WTC11 (cell line): Measurements from ENCODE around the gene APRT. TPM values are rescaled to one million over a fixed set of nuclear protein-coding genes. Genes with fewer than 3 reads are reported as not detected.
A peak's percentile ranks its signal among the peaks of the same experiment; 100 is the strongest.

Experiments used
- ATAC-seq: fragments of 200-7000 bp; cut with Tn5 transposase; 2 replicates; pipeline ENCODE4 v1.10.0; 2021; ENCODE audit warnings: mild to moderate bottlenecking, moderate library complexity
- CTCF ChIA-PET: fragments of 300-600 bp; sonication (Branson Sonifier 250); formaldehyde crosslinking; loops from one replicate; lab custom pipeline; 2021; ENCODE audit warnings: antibody characterized with exemption; lab: Charles Lee
- POLR2A ChIA-PET: fragments of 350-600 bp; sonication (Branson Sonifier 250); formaldehyde crosslinking; loops from one replicate; lab custom pipeline; 2021; ENCODE audit warnings: antibody characterized with exemption; lab: Charles Lee
- DNase-seq: peaks from one replicate; pipeline ENCODE4 v3.0.0; 2021; ENCODE audit warnings: low spot score
- H3K27ac Mint-ChIP-seq: 2 replicates; pipeline ENCODE4 v1.8.0; 2021; ENCODE audit warnings: mixed read lengths
- H3K27me3 Mint-ChIP-seq: 2 replicates; pipeline ENCODE4 v1.8.0; 2021; ENCODE audit warnings: low read depth, mild to moderate bottlenecking, moderate library complexity, mixed read lengths
- H3K36me3 Mint-ChIP-seq: 2 replicates; pipeline ENCODE4 v1.8.0; 2021; ENCODE audit warnings: mixed read lengths
- H3K4me1 Mint-ChIP-seq: 2 replicates; pipeline ENCODE4 v1.8.0; 2022; ENCODE audit warnings: mixed read lengths
- H3K4me3 Mint-ChIP-seq: 2 replicates; pipeline ENCODE4 v1.8.0; 2021; ENCODE audit warnings: mild to moderate bottlenecking, moderate library complexity, mixed read lengths
- H3K9me3 Mint-ChIP-seq: 2 replicates; pipeline ENCODE4 v1.8.0; 2021; ENCODE audit warnings: mixed read lengths
- ATF2 ChIP-seq: sonication (generic); formaldehyde crosslinking; IDR thresholded peaks from 2 replicates; pipeline ENCODE4 v1.8.1; 2022; ENCODE audit warnings: low read depth, missing genetic modification reagents, borderline replicate concordance
- CTCF ChIP-seq: fragments of 200-600 bp; IDR thresholded peaks from 2 replicates; pipeline ENCODE4 v1.8.0; 2022; ENCODE audit warnings: antibody characterized with exemption
- EMX1 ChIP-seq: fragments of 250-450 bp; sonication (Bioruptor Pico); IDR thresholded peaks from 2 replicates; pipeline ENCODE4 v1.8.0; 2021; ENCODE audit warnings: mild to moderate bottlenecking
- ERG ChIP-seq: fragments of 250-450 bp; sonication (Bioruptor Pico); IDR thresholded peaks from 2 replicates; pipeline ENCODE4 v1.8.0; 2021; ENCODE audit warnings: mild to moderate bottlenecking
- FOXK1 ChIP-seq: sonication (generic); formaldehyde crosslinking; IDR thresholded peaks from 2 replicates; pipeline ENCODE4 v1.8.0; 2022; ENCODE audit warnings: mild to moderate bottlenecking, moderate library complexity, missing genetic modification reagents
- GABPB1 ChIP-seq: sonication (generic); formaldehyde crosslinking; IDR thresholded peaks from 2 replicates; pipeline ENCODE4 v1.8.1; 2023; ENCODE audit warnings: mild to moderate bottlenecking, missing genetic modification reagents
- HMGXB4 ChIP-seq: sonication (generic); formaldehyde crosslinking; IDR thresholded peaks from 2 replicates; pipeline ENCODE4 v1.8.1; 2023; ENCODE audit warnings: mild to moderate bottlenecking, moderate library complexity, missing genetic modification reagents
- IRF2 ChIP-seq: sonication (generic); formaldehyde crosslinking; IDR thresholded peaks from 2 replicates; pipeline ENCODE4 v1.8.0; 2022; ENCODE audit warnings: low read depth, missing genetic modification reagents, borderline replicate concordance
- JAZF1 ChIP-seq: fragments of 250-450 bp; sonication (Bioruptor Pico); IDR thresholded peaks from 2 replicates; pipeline ENCODE4 v1.9.0; 2021; ENCODE audit warnings: moderate library complexity, mild to moderate bottlenecking, inconsistent platforms
- KAT7 ChIP-seq: sonication (generic); formaldehyde crosslinking; IDR thresholded peaks from 2 replicates; pipeline ENCODE4 v1.8.1; 2023; ENCODE audit warnings: missing genetic modification reagents, mild to moderate bottlenecking, borderline replicate concordance
- NFE2L1 ChIP-seq: sonication (generic); formaldehyde crosslinking; IDR thresholded peaks from 2 replicates; pipeline ENCODE4 v1.8.1; 2023; ENCODE audit warnings: missing genetic modification reagents
- NR2C2 ChIP-seq: sonication (generic); formaldehyde crosslinking; IDR thresholded peaks from 2 replicates; pipeline ENCODE4 v1.8.0; 2022; ENCODE audit warnings: mild to moderate bottlenecking, missing genetic modification reagents
- SMAD3 ChIP-seq: sonication (generic); formaldehyde crosslinking; IDR thresholded peaks from 2 replicates; pipeline ENCODE4 v1.8.0; 2022; ENCODE audit warnings: missing genetic modification reagents, mild to moderate bottlenecking, borderline replicate concordance
- SOX15 ChIP-seq: fragments of 250-450 bp; sonication (Bioruptor Pico); IDR thresholded peaks from 2 replicates; pipeline ENCODE4 v1.9.0; 2021; ENCODE audit warnings: mild to moderate bottlenecking
- SP1 ChIP-seq: sonication (generic); formaldehyde crosslinking; conservative IDR thresholded peaks from 2 replicates; pipeline ENCODE4 v1.8.1; 2022; ENCODE audit warnings: missing genetic modification reagents
- TCF7 ChIP-seq: sonication (generic); formaldehyde crosslinking; IDR thresholded peaks from 2 replicates; pipeline ENCODE4 v1.8.0; 2022; ENCODE audit warnings: mild to moderate bottlenecking, low read depth, missing genetic modification reagents, moderate library complexity
- TP53 ChIP-seq: sonication (generic); formaldehyde crosslinking; IDR thresholded peaks from 2 replicates; pipeline ENCODE4 v1.8.1; 2023; ENCODE audit warnings: mild to moderate bottlenecking, missing genetic modification reagents
- ZBTB43 ChIP-seq: sonication (generic); formaldehyde crosslinking; IDR thresholded peaks from 2 replicates; pipeline ENCODE4 v1.8.1; 2023; ENCODE audit warnings: mild to moderate bottlenecking, missing genetic modification reagents
- ZNF317 ChIP-seq: sonication (generic); formaldehyde crosslinking; IDR thresholded peaks from 2 replicates; pipeline ENCODE4 v1.8.1; 2023; ENCODE audit warnings: low read depth, mild to moderate bottlenecking, moderate library complexity, missing genetic modification reagents, borderline replicate concordance
- ZNF423 ChIP-seq: fragments of 250-450 bp; sonication (Bioruptor Pico); IDR thresholded peaks from 2 replicates; pipeline ENCODE4 v2.1.2; 2022; ENCODE audit warnings: mild to moderate bottlenecking, moderate library complexity
- ZNF425 ChIP-seq: fragments of 250-450 bp; sonication (Bioruptor Pico); conservative IDR thresholded peaks from 2 replicates; pipeline ENCODE4 v1.9.0; 2021; ENCODE audit warnings: mild to moderate bottlenecking
- ZSCAN18 ChIP-seq: fragments of 250-450 bp; sonication (Bioruptor Pico); IDR thresholded peaks from 2 replicates; pipeline ENCODE4 v2.1.2; 2022; ENCODE audit warnings: mild to moderate bottlenecking, moderate library complexity
- total RNA-seq: library from RNA; stranded (reverse); gene quantifications from 3 replicates; pipeline ENCODE4 v1.2.3, GENCODE V29; 2021

The APRT gene
- total RNA-seq, 1 experiment from 2014 or later: 288 TPM

- TF ChIP-seq ZNF423 (no peak), TCF7 (CRISPR knock-in tag) (no peak), ZNF317 (CRISPR knock-in tag) (no peak), IRF2 (CRISPR knock-in tag) (no peak), GABPB1 (CRISPR knock-in tag) (no peak)
Observed at GRCh38 chr16:88835383-88835782, 23.7 kb upstream of the APRT start (continued).

- no peaks in the 10 kb centered on the region for H3K9me3 Mint-ChIP-seq
- H3K4me1 Mint-ChIP-seq: no peaks in the 10 kb centered on the region
- CTCF ChIA-PET: interaction anchor here (1.4 kb wide), 1 partner anchor 22 kb away, joined by 4 read pairs; the partner anchor contains the start of genes GALNS and TRAPPC2L
- POLR2A ChIA-PET: no interaction called here
- TF ChIP-seq SOX15 (CRISPR knock-in tag) (no peak), EMX1 (CRISPR knock-in tag) (no peak), JAZF1 (no peak), SMAD3 (CRISPR knock-in tag) (no peak), ERG (CRISPR knock-in tag) (no peak), ZSCAN18 (CRISPR knock-in tag) (no peak), KAT7 (CRISPR knock-in tag) (no peak), TP53 (CRISPR knock-in tag) (no peak), ZNF425 (CRISPR knock-in tag) (no peak), NFE2L1 (CRISPR knock-in tag) (no peak), CTCF (no peak), ATF2 (CRISPR knock-in tag) (no peak), HMGXB4 (no peak), ZBTB43 (CRISPR knock-in tag) (no peak), TCF7 (CRISPR knock-in tag) (no peak), NR2C2 (CRISPR knock-in tag) (no peak), ZNF317 (CRISPR knock-in tag) (no peak), FOXK1 (CRISPR knock-in tag) (no peak), SP1 (CRISPR knock-in tag) (no peak)
- TF ChIP-seq, all 79 proteins: peak for 0
- DNase-seq (no peak), ATAC-seq (no peak)
- Mint-ChIP-seq H3K27ac (peak overlapping the region; percentile 49; the same call in 1 of the 2 replicates), H3K36me3 (peaks cover 2% of the 10 kb centered on the region), H3K27me3 (no peaks in the 10 kb centered on the region), H3K4me3 (no peak overlapping the region)
Observed at GRCh38 chr16:88834670-88835069, 22.9 kb upstream of the APRT start.
